A549 (cell line): ENCODE results near the gene PDLIM7.

Experiments
- BHLHE40 ChIP-seq: IDR thresholded peaks from 2 replicates; pipeline ENCODE4 v1.6.1; 2012; ENCODE audit warnings: low read depth, low read length, inconsistent platforms
- HOXB13 ChIP-seq: fragments of 250-450 bp; sonication (Bioruptor Pico); IDR thresholded peaks from 2 replicates; pipeline ENCODE4 v1.5.0; 2020; ENCODE audit warnings: low read depth, mild to moderate bottlenecking, moderate library complexity
- MAFK ChIP-seq: fragments of 450-650 bp; IDR thresholded peaks from 2 replicates; pipeline ENCODE4 v1.6.1; 2014; ENCODE audit not compliant: partially characterized antibody
- POLR2A ChIP-seq: IDR thresholded peaks from 2 replicates; pipeline ENCODE4 v1.6.1; 2012; ENCODE audit warnings: mild to moderate bottlenecking, low read length
- RAD21 ChIP-seq, 2 experiments: fragments of >200 bp in 1 of 2; sonication (Bioruptor Twin) in 1 of 2; formaldehyde crosslinking in 1 of 2; IDR thresholded peaks in 1 of 2; conservative IDR thresholded peaks in 1 of 2; 2 replicates in 1 of 2; 3 replicates in 1 of 2; pipeline ENCODE4 v1.6.1; 2012 to 2018; ENCODE audit warnings: inconsistent platforms in 1 of 2
- RCOR1 ChIP-seq: fragments of 150-350 bp; IDR thresholded peaks from 2 replicates; pipeline ENCODE4 v1.6.1; 2014; ENCODE audit warnings: antibody characterized with exemption, low read length, low read depth
- TF ChIP-seq, protein P1 (sequence below): fragments of 200-600 bp; sonication (generic); IDR thresholded peaks from 2 replicates; pipeline ENCODE4 v1.6.1; 2016; ENCODE audit warnings: antibody characterized with exemption, mild to moderate bottlenecking, moderate library complexity
- TF ChIP-seq, protein P2 (sequence below): IDR thresholded peaks from 2 replicates; pipeline ENCODE4 v1.6.1; 2012
- TF ChIP-seq, protein P3 (sequence below): fragments of >200 bp; sonication (Bioruptor Twin); formaldehyde crosslinking; IDR thresholded peaks from 3 replicates; pipeline ENCODE4 v1.5.1; 2016
- TF ChIP-seq, protein P4 (sequence below): IDR thresholded peaks from 2 replicates; pipeline ENCODE4 v1.6.1; 2012
- TF ChIP-seq, protein P5 (sequence below): fragments of 150-350 bp; IDR thresholded peaks from 2 replicates; pipeline ENCODE4 v1.6.1; 2014; ENCODE audit warnings: low read depth, mild to moderate bottlenecking, low read length

DNA sequence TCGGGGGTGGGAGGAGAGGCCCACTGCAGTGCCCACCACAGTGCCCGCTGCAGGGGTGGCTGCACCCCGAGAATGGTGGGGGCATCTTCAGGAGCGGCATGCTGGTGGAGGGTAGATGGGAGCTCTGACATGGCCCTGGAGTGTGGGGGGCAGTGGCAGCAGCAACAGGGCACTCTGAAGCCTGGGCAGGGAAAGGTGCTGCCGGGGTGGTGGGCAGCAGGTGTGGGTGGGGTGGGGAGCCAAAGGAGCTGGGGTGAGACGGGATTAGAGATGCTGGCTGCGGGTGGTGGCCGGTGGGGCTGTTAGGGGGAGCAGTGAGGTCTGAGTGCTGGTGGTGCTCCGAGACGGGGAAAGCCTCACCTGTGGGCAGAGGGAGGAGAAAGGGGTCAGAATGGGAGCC, 39.0 kb upstream of the PDLIM7 start:
- TF ChIP-seq BHLHE40 (no peak), POLR2A (no peak), RCOR1 (no peak), MAFK (no peak), RAD21 (conservative IDR thresholded peaks at IDR 0.05 in 1 of 2, IDR thresholded peaks at IDR 0.05 in 1 of 2) (no peak), HOXB13 (no peak)
- TF ChIP-seq, protein P1, sequence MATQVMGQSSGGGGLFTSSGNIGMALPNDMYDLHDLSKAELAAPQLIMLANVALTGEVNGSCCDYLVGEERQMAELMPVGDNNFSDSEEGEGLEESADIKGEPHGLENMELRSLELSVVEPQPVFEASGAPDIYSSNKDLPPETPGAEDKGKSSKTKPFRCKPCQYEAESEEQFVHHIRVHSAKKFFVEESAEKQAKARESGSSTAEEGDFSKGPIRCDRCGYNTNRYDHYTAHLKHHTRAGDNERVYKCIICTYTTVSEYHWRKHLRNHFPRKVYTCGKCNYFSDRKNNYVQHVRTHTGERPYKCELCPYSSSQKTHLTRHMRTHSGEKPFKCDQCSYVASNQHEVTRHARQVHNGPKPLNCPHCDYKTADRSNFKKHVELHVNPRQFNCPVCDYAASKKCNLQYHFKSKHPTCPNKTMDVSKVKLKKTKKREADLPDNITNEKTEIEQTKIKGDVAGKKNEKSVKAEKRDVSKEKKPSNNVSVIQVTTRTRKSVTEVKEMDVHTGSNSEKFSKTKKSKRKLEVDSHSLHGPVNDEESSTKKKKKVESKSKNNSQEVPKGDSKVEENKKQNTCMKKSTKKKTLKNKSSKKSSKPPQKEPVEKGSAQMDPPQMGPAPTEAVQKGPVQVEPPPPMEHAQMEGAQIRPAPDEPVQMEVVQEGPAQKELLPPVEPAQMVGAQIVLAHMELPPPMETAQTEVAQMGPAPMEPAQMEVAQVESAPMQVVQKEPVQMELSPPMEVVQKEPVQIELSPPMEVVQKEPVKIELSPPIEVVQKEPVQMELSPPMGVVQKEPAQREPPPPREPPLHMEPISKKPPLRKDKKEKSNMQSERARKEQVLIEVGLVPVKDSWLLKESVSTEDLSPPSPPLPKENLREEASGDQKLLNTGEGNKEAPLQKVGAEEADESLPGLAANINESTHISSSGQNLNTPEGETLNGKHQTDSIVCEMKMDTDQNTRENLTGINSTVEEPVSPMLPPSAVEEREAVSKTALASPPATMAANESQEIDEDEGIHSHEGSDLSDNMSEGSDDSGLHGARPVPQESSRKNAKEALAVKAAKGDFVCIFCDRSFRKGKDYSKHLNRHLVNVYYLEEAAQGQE, result no peak
- TF ChIP-seq, protein P2, sequence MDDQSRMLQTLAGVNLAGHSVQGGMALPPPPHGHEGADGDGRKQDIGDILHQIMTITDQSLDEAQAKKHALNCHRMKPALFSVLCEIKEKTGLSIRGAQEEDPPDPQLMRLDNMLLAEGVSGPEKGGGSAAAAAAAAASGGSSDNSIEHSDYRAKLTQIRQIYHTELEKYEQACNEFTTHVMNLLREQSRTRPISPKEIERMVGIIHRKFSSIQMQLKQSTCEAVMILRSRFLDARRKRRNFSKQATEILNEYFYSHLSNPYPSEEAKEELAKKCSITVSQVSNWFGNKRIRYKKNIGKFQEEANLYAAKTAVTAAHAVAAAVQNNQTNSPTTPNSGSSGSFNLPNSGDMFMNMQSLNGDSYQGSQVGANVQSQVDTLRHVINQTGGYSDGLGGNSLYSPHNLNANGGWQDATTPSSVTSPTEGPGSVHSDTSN, result no peak
- TF ChIP-seq, protein P3, sequence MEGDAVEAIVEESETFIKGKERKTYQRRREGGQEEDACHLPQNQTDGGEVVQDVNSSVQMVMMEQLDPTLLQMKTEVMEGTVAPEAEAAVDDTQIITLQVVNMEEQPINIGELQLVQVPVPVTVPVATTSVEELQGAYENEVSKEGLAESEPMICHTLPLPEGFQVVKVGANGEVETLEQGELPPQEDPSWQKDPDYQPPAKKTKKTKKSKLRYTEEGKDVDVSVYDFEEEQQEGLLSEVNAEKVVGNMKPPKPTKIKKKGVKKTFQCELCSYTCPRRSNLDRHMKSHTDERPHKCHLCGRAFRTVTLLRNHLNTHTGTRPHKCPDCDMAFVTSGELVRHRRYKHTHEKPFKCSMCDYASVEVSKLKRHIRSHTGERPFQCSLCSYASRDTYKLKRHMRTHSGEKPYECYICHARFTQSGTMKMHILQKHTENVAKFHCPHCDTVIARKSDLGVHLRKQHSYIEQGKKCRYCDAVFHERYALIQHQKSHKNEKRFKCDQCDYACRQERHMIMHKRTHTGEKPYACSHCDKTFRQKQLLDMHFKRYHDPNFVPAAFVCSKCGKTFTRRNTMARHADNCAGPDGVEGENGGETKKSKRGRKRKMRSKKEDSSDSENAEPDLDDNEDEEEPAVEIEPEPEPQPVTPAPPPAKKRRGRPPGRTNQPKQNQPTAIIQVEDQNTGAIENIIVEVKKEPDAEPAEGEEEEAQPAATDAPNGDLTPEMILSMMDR, result no peak
- TF ChIP-seq, protein P4, sequence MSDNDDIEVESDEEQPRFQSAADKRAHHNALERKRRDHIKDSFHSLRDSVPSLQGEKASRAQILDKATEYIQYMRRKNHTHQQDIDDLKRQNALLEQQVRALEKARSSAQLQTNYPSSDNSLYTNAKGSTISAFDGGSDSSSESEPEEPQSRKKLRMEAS, result no peak
- TF ChIP-seq, protein P5, sequence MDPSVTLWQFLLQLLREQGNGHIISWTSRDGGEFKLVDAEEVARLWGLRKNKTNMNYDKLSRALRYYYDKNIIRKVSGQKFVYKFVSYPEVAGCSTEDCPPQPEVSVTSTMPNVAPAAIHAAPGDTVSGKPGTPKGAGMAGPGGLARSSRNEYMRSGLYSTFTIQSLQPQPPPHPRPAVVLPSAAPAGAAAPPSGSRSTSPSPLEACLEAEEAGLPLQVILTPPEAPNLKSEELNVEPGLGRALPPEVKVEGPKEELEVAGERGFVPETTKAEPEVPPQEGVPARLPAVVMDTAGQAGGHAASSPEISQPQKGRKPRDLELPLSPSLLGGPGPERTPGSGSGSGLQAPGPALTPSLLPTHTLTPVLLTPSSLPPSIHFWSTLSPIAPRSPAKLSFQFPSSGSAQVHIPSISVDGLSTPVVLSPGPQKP, result no peak
